ENCODE results near the gene MRPL17. TPM values are rescaled to one million over a fixed set of nuclear protein-coding genes. Genes with fewer than 3 reads are reported as not detected.

The MRPL17 gene
- total and polyA plus RNA-seq, 2 of the 13 experiments (the other 11 are each of a cell fraction or from before 2014, with no cell fraction given), result 59.4 to 90.0 TPM

GRCh38 chr11:6674219-6674597 lies 8.9 kb downstream of the MRPL17 start:
- H3K4me1 ChIP-seq (ENCODE audit: insufficient read depth, low read length), result no peaks in the 10 kb centered on the region
- H4K20me1 ChIP-seq (ENCODE audit: insufficient read depth, low read length), result no peaks in the 10 kb centered on the region
- no peak overlapping the region for H3K4me3 ChIP-seq (replicated peaks in 1 of 3; ENCODE audit: insufficient read depth in 1 of 3, low read depth in 2 of 3, low read length in 3 of 3)
- no peaks in the 10 kb centered on the region for H3K36me3 ChIP-seq (replicated peaks in 1 of 2; ENCODE audit: control insufficient read depth in 1 of 2, insufficient read depth in 2 of 2, low read length in 2 of 2)
- ATAC-seq, result no peak
- no peaks in the 10 kb centered on the region for H3K79me2 ChIP-seq (ENCODE audit: insufficient read depth, low read length)
- H3K9me3 ChIP-seq (ENCODE audit: low read length), result no peaks in the 10 kb centered on the region
- no peak overlapping the region for H3K9ac ChIP-seq (ENCODE audit: insufficient read depth, low read depth, low read length)
- in situ Hi-C loops (cut with HindIII; ENCODE audit: extremely low pct_ligation_motif_present, low pct_unique_long_range_greater_than_20kb), result no loop called here
- no peak for DNase-seq (ENCODE audit: low spot score)
- no TSS peak for BruUV-seq (replicated peaks)
- 66% methylated on average over 1 of the region's 1 CpG for WGBS (ENCODE audit: low lambda C conversion rate)
- intact Hi-C loops (cut with micrococcal nuclease; ENCODE audit: unreplicated experiment), result no loop called here
- no peak overlapping the region for H3K27ac ChIP-seq (ENCODE audit: extremely low read length, insufficient read depth, low read length)
- FAIRE-seq, result no peak
- no peak overlapping the region for H2AFZ ChIP-seq (ENCODE audit: low read length)
- TF ChIP-seq ZSCAN12 (CRISPR knock-in tag; IDR thresholded peaks at IDR 0.05) (no peak), CBX1 (IDR thresholded peaks at IDR 0.05; ENCODE audit: low read depth) (no peak), TARDBP (CRISPR knock-in tag; IDR thresholded peaks at IDR 0.05) (no peak), RARG (CRISPR knock-in tag; IDR thresholded peaks at IDR 0.05; ENCODE audit: low read depth) (no peak), ZNF749 (CRISPR knock-in tag; IDR thresholded peaks at IDR 0.05; ENCODE audit: borderline replicate concordance) (no peak), ZEB1 (IDR thresholded peaks at IDR 0.05; ENCODE audit: insufficient replicate concordance, low read depth) (no peak), ZNF883 (CRISPR knock-in tag; IDR thresholded peaks at IDR 0.05; ENCODE audit: not compliant biosample characterization) (no peak), PRMT3 (CRISPR knock-in tag; IDR thresholded peaks at IDR 0.05; ENCODE audit: borderline replicate concordance, low read depth) (no peak), ZNF781 (CRISPR knock-in tag; IDR thresholded peaks at IDR 0.05; ENCODE audit: borderline replicate concordance, not compliant biosample characterization) (no peak), MED13 (CRISPR knock-in tag; IDR thresholded peaks at IDR 0.05) (no peak)
- no peak overlapping the region for H3K4me2 ChIP-seq (ENCODE audit: low read depth, low read length)
- peaks cover 0 to 5% of the 10 kb centered on the region in 2 experiments; a peak in 1 of 5 replicates for H3K27me3 ChIP-seq (ENCODE audit: control insufficient read depth in 1 of 2, insufficient read depth in 2 of 2, low read length in 2 of 2)
- POLR2A ChIA-PET, result no interaction called here
- CTCF ChIA-PET (ENCODE audit: low intra/inter-chr PET ratio, low total read pairs), result no interaction called here

All from HepG2 (cell line).